Heart right ventricle (tissue), 16 donors: ENCODE measurements around the gene UBIAD1. TPM values are rescaled to one million over a fixed set of nuclear protein-coding genes. Genes with fewer than 3 reads are reported as not detected.

Experiments
- ATAC-seq, 8 donors: fragments of 200-7000 bp; cut with Tn5 transposase; one replicate each; pipeline ENCODE4 v1.9.1; 2020; ENCODE audit warnings: mild to moderate bottlenecking in 8 of 8, moderate library complexity in 8 of 8, moderate number of reproducible peaks in 1 of 8
- DNase-seq, 2 donors: peaks; one replicate each; pipeline ENCODE4 v3.0.0-alpha.2; 2020
- H3K27ac ChIP-seq, 10 donors: fragments of 200-600 bp; sonication (generic) in 2 of 10; one replicate each; pipeline versions ENCODE4 v1.5.0 to v1.8.0; 2020 to 2022; ENCODE audit warnings: mild to moderate bottlenecking in 3 of 10
- H3K27me3 ChIP-seq, 7 donors: fragments of 200-600 bp; one replicate each; pipeline ENCODE4 v1.8.0; 2021 to 2022; ENCODE audit warnings: mild to moderate bottlenecking in 2 of 7
- H3K36me3 ChIP-seq, 9 donors: fragments of 200-600 bp; sonication (generic) in 1 of 9; one replicate each; pipeline versions ENCODE4 v1.5.0 to v1.8.0; 2020 to 2022; ENCODE audit warnings: mild to moderate bottlenecking in 2 of 9
- H3K4me1 ChIP-seq, 9 donors: fragments of 200-600 bp; sonication (generic) in 1 of 9; one replicate each; pipeline versions ENCODE4 v1.5.0 to v1.8.0; 2020 to 2022; ENCODE audit warnings: mild to moderate bottlenecking in 4 of 9
- H3K4me3 ChIP-seq, 10 donors: fragments of 200-600 bp; sonication (generic) in 2 of 10; one replicate each; pipeline versions ENCODE4 v1.5.0 to v1.8.0; 2020 to 2022; ENCODE audit warnings: mild to moderate bottlenecking in 7 of 10, moderate library complexity in 2 of 10
- H3K9me3 ChIP-seq, 11 donors: fragments of 200-600 bp in 10 of 11; sonication (generic) in 2 of 11; one replicate each; pipeline versions ENCODE4 v1.5.0 to v1.8.0; 2013 to 2022; ENCODE audit warnings: mild to moderate bottlenecking in 2 of 11, control low read depth in 1 of 11, moderate library complexity in 1 of 11
- WGBS, 2 donors: extraction: QIAGEN DNeasy Blood & Tissue Kit; methylation state at CpG; one replicate each; pipeline ENCODE4 v1.1.7; 2013; ENCODE audit warnings: inconsistent platforms in 1 of 2; 5-methylcytosine and 5-hydroxymethylcytosine counted together
- intact Hi-C, 10 donors: fragments of 100-400 bp; cut with DNase I; formaldehyde crosslinking; loops; one replicate each; pipeline versions ENCODE4 v1.11.1 to v1.14.2; 2022
- polyA plus RNA-seq, 2 donors: library from polyadenylated mRNA; stranded (reverse); fragments of 200-250 nt; gene quantifications; one replicate each; pipeline ENCODE4 v1.2.3, GENCODE V29; 2013
- total RNA-seq, 10 donors: library from RNA; stranded (reverse); fragmentation: NEBNext Ultra II Directional in 3 of 10; extraction: Animal tissue kit (Norgen Biotek cat#: 25700) in 3 of 10; gene quantifications; one replicate each; pipeline versions ENCODE4 v1.2.1 to v1.2.4, GENCODE V29; 2021 to 2023
- TF ChIP-seq, protein P1 (sequence below), 9 donors: fragments of 200-600 bp; sonication (generic) in 2 of 9; IDR thresholded peaks; one replicate each; pipeline versions ENCODE4 v1.5.0 to v1.8.0; 2021 to 2022; ENCODE audit warnings: antibody characterized with exemption in 9 of 9, mild to moderate bottlenecking in 5 of 9, moderate library complexity in 1 of 9
- donor health status: Arrhythmogenic right ventricular cardiomyopathy.
- donor health status: ischemic (EF 13 %, LVEDD 7.1; RV severe dilation, severe dysfunction).
- donor health status: healthy with polysubstance abuse.
- donor health status: DM: no; HTN: yes; CAD: no.
- donor health status: DM: no; HTN: no; CAD: no.
- donor health status: ischemic (EF 25% LVEDD 6.9; RV normal size, moderate dysfunction).
- donor health status: ischemic (EF 25% LVEDD 5.7; RV mildly dilated, moderate dysfunction).
- donor health status: healthy.
- donor health status: DM: yes; HTN: yes; CAD: no.
- donor health status: Ischemic cardiomyopathy.
- donor health status: ischemic (EF 35%, LVEDD 5.7; RV mildly dilated, moderate dysfunction).
- donor health status: nonischemic (EF 11% LVEDD 7.7; RV severe dilation, severe dysfunction).
- donor health status: DM: yes; HTN: yes; CAD: no.
- donor health status: PGD.
- donor health status: ischemic (EF 29% LVEDD 5.4; RV normal size, mild dysfunction).
- donor health status: nonischemic (EF 23%, LVEDD 6.1; RV moderate dilation, normal function).

The UBIAD1 gene
- total and polyA plus RNA-seq, 12 donors: 4.9 to 17.4 (median 11.6) TPM

DNA sequence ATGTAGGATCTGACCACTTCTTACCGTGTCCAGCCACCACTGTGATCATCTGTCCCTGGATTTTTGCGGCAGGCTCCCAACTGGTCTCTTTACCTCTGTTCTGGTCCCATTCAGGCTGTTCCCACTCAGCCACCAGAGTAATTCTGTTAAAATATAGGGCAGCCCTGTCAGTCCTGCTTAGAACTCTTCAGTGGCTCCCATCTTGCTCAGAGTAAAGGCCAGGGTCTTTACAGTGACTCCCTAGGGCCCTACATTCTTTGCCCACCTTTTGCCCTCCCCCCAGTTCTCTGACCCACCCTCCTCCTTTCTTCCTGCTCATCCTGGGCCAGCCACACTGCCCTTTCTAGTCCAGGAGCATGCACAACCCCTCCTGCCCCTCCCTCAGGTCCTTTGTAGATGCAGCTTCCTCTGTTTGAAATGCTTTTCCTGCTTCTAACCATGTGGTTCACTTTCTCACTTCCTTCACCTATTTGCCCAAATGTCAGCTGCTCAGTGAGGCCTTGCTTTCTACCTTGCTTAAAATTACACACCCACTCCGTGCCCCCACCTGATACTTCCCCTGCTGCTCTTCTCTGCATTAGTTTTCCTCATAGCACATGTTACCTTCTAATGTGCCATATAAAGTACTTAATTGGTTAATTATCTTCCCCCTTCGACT is 7.8 kb downstream of the UBIAD1 start:
- Histone ChIP-seq H3K4me3 (no peak overlapping the region), H3K36me3 (peaks cover 0 to 46% (median 9%) of the 10 kb centered on the region in 9 donors), H3K4me1 (peaks cover 3 to 35% (median 26%) of the 10 kb centered on the region in 9 donors), H3K27me3 (no peaks in the 10 kb centered on the region), H3K27ac (peak overlapping the region in 9 of 10 donors; percentile 30 to 72 (median 64)), H3K9me3 (no peaks in the 10 kb centered on the region)
- intact Hi-C loops: loop anchor here in 1 of 10 donors (10.0 kb wide), 1 partner anchor 364 kb away; no protein-coding TSS in a partner anchor
- peak in 5 of 8 donors; percentile 16 to 75 (median 39) for ATAC-seq
- no peak for DNase-seq
- WGBS, 2 donors: 69 to 77% methylated on average over 4 of the region's 4 CpGs
- TF ChIP-seq, protein P1, sequence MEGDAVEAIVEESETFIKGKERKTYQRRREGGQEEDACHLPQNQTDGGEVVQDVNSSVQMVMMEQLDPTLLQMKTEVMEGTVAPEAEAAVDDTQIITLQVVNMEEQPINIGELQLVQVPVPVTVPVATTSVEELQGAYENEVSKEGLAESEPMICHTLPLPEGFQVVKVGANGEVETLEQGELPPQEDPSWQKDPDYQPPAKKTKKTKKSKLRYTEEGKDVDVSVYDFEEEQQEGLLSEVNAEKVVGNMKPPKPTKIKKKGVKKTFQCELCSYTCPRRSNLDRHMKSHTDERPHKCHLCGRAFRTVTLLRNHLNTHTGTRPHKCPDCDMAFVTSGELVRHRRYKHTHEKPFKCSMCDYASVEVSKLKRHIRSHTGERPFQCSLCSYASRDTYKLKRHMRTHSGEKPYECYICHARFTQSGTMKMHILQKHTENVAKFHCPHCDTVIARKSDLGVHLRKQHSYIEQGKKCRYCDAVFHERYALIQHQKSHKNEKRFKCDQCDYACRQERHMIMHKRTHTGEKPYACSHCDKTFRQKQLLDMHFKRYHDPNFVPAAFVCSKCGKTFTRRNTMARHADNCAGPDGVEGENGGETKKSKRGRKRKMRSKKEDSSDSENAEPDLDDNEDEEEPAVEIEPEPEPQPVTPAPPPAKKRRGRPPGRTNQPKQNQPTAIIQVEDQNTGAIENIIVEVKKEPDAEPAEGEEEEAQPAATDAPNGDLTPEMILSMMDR (IDR thresholded peaks at IDR 0.05): no peak

DNA sequence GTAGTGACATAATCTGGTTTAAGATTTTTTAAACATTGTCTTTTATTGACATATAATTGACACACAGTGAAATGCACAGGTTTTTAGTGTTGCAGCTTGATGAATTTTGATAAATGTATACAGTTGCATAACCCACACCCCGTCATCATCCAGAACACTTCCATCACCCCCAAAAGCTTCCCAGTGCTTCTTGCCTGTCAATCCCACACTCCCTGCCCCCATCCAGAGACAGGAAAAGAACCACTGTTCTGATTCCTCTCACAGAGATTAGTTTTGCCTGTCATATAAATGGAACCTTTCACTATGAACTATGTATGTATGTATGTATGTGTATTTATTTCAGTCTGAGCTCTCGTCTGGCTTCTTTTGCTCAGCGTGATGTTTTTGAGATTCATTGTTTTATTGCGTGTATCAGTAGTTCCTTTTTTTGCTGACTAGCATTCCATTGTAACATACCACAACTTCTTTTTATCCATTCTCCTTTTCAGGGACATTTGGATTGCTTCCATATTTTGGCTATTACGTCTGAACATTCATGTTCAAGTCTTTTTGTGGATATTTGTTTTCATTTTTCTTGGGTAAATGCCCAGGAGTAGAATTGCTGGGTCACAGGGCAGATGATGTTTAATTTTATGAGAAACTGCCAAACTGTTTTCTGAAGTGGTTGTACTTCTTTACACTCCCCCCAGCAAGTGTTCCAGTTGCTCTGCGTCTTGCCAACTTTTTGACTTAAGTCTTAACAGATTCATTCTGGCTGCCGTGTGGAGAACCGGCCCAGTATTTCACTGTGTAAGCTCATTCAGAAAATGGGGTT is 8.7 kb downstream of the UBIAD1 start:
- peaks cover 0 to 50% (median 15%) of the 10 kb centered on the region in 9 donors for H3K36me3 ChIP-seq
- H3K4me1 ChIP-seq: peaks cover 3 to 27% (median 25%) of the 10 kb centered on the region in 9 donors
- intact Hi-C loops: loop anchor here in 1 of 10 donors (10.0 kb wide), 1 partner anchor 363 kb away; no protein-coding TSS in a partner anchor
- no peak for DNase-seq
- H3K9me3 ChIP-seq: no peaks in the 10 kb centered on the region
- H3K4me3 ChIP-seq: no peak overlapping the region
- ATAC-seq: peak in 7 of 8 donors; percentile 14 to 65 (median 42)
- H3K27ac ChIP-seq: peak overlapping the region in 9 of 10 donors; percentile 30 to 72 (median 64)
- WGBS, 2 donors: 50 to 56% methylated on average over 8 of the region's 8 CpGs
- H3K27me3 ChIP-seq: no peaks in the 10 kb centered on the region
- TF ChIP-seq, protein P1 (IDR thresholded peaks at IDR 0.05): no peak

DNA sequence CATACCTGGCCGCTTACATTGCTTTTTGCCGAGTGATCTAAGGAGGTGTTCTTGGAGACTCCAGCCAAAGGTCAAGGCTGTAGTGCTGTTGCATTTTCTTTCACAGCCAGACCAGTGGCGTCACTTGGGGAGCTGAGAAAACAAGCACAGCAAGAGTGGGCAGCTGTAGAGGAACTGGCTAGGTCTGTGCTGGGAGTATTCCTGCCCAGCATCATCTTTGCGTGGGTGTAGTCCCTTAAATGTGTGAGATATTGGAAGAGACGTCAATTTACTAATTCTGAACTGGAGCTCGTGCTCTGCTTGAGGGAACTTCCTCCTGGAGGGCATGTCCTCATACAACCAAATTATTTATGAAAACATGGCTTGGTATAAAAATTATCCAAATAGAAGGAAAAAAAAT is 10.2 kb downstream of the UBIAD1 start:
- no peaks in the 10 kb centered on the region for H3K9me3 ChIP-seq
- H3K4me3 ChIP-seq: no peak overlapping the region
- ATAC-seq: no peak
- TF ChIP-seq, protein P1 (IDR thresholded peaks at IDR 0.05): no peak
- no peak for DNase-seq
- H3K27me3 ChIP-seq: no peaks in the 10 kb centered on the region
- intact Hi-C loops: loop anchor here in 1 of 10 donors (10.0 kb wide), 1 partner anchor 362 kb away; no protein-coding TSS in a partner anchor
- no peak overlapping the region for H3K27ac ChIP-seq
- H3K4me1 ChIP-seq: peaks cover 3 to 27% (median 25%) of the 10 kb centered on the region in 9 donors
- 93 to 96% methylated on average over 6 of the region's 6 CpGs for WGBS, 2 donors
- peaks cover 0 to 56% (median 10%) of the 10 kb centered on the region in 9 donors for H3K36me3 ChIP-seq

DNA sequence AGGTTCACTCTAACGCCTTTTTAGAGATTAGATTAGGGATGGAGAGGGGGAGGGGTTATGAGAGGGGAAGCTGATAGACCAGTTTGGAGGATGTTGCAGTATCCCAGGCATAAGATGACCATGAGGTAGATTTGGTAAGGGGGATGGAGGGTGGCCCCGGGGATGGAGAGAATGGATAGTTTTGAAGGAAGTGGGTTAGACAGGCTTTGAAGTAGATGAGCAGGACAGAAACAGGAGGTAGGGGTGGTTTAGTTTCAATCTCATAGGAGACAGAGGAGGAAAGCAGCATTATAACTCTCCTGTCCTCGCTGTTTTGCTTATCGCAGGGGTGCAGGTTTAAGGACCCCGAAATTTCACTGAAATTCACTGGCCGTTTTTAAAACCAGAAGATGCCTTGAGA is 11.8 kb downstream of the UBIAD1 start:
- WGBS, 2 donors: 79 to 84% methylated on average over 6 of the region's 6 CpGs
- H3K36me3 ChIP-seq: peaks cover 0 to 57% (median 10%) of the 10 kb centered on the region in 9 donors

More for the DNA sequence above, 11.8 kb downstream of the UBIAD1 start:
- no peaks in the 10 kb centered on the region for H3K9me3 ChIP-seq
- no peak overlapping the region for H3K4me3 ChIP-seq
- H3K27ac ChIP-seq: no peak overlapping the region
- intact Hi-C loops: loop anchor here in 1 of 10 donors (10.0 kb wide), 1 partner anchor 360 kb away; no protein-coding TSS in a partner anchor
- peaks cover 3 to 27% (median 25%) of the 10 kb centered on the region in 9 donors for H3K4me1 ChIP-seq
- no peaks in the 10 kb centered on the region for H3K27me3 ChIP-seq
- TF ChIP-seq, protein P1 (IDR thresholded peaks at IDR 0.05): no peak
- ATAC-seq: no peak
- no peak for DNase-seq
